Hepatocyte (in vitro differentiated cells): Measurements from ENCODE around the gene MDFIC2. TPM values are rescaled to one million over a fixed set of nuclear protein-coding genes. Genes with fewer than 3 reads are reported as not detected.
"Not testable (repeated sequence)": the region's sequence is repeated elsewhere in the genome, so short reads cannot be mapped to it uniquely, and the experiment has no call there.

Source experiments
- DNase-seq: peaks from one replicate; pipeline ENCODE4 v3.0.0-alpha.2; 2016; ENCODE audit warnings: low spot score
- H2AFZ ChIP-seq: fragments of 200-600 bp; sonication (generic); 2 replicates; pipeline ENCODE4 v1.6.0; 2016; ENCODE audit warnings: antibody characterized with exemption, mild to moderate bottlenecking
- H3K27ac ChIP-seq: fragments of 200-600 bp; sonication (generic); 2 replicates; pipeline ENCODE4 v1.5.1; 2016; ENCODE audit warnings: mild to moderate bottlenecking
- H3K27me3 ChIP-seq: fragments of 200-600 bp; sonication (generic); 2 replicates; pipeline ENCODE4 v1.6.1; 2016
- H3K36me3 ChIP-seq: fragments of 200-600 bp; sonication (generic); replicated peaks from 2 replicates; pipeline ENCODE4 v1.5.1; 2016; ENCODE audit warnings: low read depth; ENCODE audit not compliant: insufficient read depth
- H3K4me1 ChIP-seq: fragments of 200-600 bp; sonication (generic); 2 replicates; pipeline ENCODE4 v1.5.1; 2016; ENCODE audit warnings: mild to moderate bottlenecking, moderate library complexity; ENCODE audit not compliant: insufficient read depth
- H3K4me2 ChIP-seq: fragments of 200-600 bp; sonication (generic); 2 replicates; pipeline ENCODE4 v1.6.0; 2016
- H3K4me3 ChIP-seq: fragments of 200-600 bp; sonication (generic); 2 replicates; pipeline ENCODE4 v1.5.1; 2016; ENCODE audit warnings: mild to moderate bottlenecking
- H3K79me2 ChIP-seq: fragments of 200-600 bp; sonication (generic); 2 replicates; pipeline ENCODE4 v1.6.0; 2017; ENCODE audit warnings: mild to moderate bottlenecking
- H3K9me2 ChIP-seq: fragments of 200-600 bp; sonication (generic); replicated peaks from 2 replicates; pipeline ENCODE4 v1.6.0; 2017; ENCODE audit warnings: mild to moderate bottlenecking; ENCODE audit not compliant: insufficient read depth
- H3K9me3 ChIP-seq: fragments of 200-600 bp; sonication (generic); 2 replicates; pipeline ENCODE4 v1.5.1; 2016; ENCODE audit warnings: low read depth, mild to moderate bottlenecking
- H4K20me1 ChIP-seq: fragments of 200-600 bp; sonication (generic); 2 replicates; pipeline ENCODE4 v1.6.0; 2016; ENCODE audit warnings: mild to moderate bottlenecking; ENCODE audit not compliant: insufficient read depth, poor library complexity, severe bottlenecking
- CTCF ChIP-seq: fragments of 200-600 bp; sonication (generic); IDR thresholded peaks from 2 replicates; pipeline ENCODE4 v1.5.1; 2016; ENCODE audit warnings: antibody characterized with exemption, mild to moderate bottlenecking; ENCODE audit not compliant: poor library complexity
- EZH2 ChIP-seq: fragments of 200-600 bp; sonication (generic); IDR thresholded peaks from 2 replicates; pipeline ENCODE4 v1.6.1; 2016; ENCODE audit warnings: antibody characterized with exemption, mild to moderate bottlenecking, borderline replicate concordance
- EZH2phosphoT487 ChIP-seq: fragments of 200-600 bp; sonication (generic); IDR thresholded peaks from one replicate; pipeline ENCODE4 v1.6.1; 2018; ENCODE audit warnings: antibody characterized with exemption, mild to moderate bottlenecking, low read depth, moderate library complexity; ENCODE audit not compliant: unreplicated experiment, severe bottlenecking
- WGBS: methylation state at CpG from one replicate; pipeline ENCODE4 v1.1.6; 2016; ENCODE audit warnings: low lambda C conversion rate; ENCODE audit errors: missing lambda C conversion rate; 5-methylcytosine and 5-hydroxymethylcytosine counted together
- polyA plus RNA-seq: library from polyadenylated mRNA; unstranded; fragments of >200 nt; fragmentation: Nextera tagmentation; extraction: Ambion mirVana; gene quantifications from 2 replicates; pipeline ENCODE4 v1.2.1, GENCODE V29; 2016
- total RNA-seq: library from RNA; depleted of rRNA; stranded (reverse); fragments of >200 nt; gene quantifications from 2 replicates; pipeline ENCODE4 v1.2.3, GENCODE V29; 2014

Gene MDFIC2
- total and polyA plus RNA-seq, 2 experiments from 2014 or later: not detected

GRCh38 chr3:70358978-70359580 is 46.6 kb upstream of the MDFIC2 start:
- Histone ChIP-seq H2AFZ (no peak overlapping the region), H3K36me3 (no peaks in the 10 kb centered on the region), H3K79me2 (no peaks in the 10 kb centered on the region), H4K20me1 (no peaks in the 10 kb centered on the region), H3K27ac (no peak overlapping the region), H3K4me3 (no peak overlapping the region), H3K9me2 (no peaks in the 10 kb centered on the region), H3K27me3 (no peaks in the 10 kb centered on the region), H3K4me1 (no peaks in the 10 kb centered on the region), H3K4me2 (no peak overlapping the region), H3K9me3 (no peaks in the 10 kb centered on the region)
- 66% methylated on average over 3 of the region's 3 CpGs for WGBS
- TF ChIP-seq EZH2phosphoT487 (no peak), CTCF (peak; percentile 80)
- DNase-seq: peak; percentile 35

- Histone ChIP-seq H3K4me2 (no peak overlapping the region), H3K27me3 (no peaks in the 10 kb centered on the region), H3K36me3 (no peaks in the 10 kb centered on the region), H3K79me2 (no peaks in the 10 kb centered on the region), H3K9me3 (no peaks in the 10 kb centered on the region), H3K4me1 (no peaks in the 10 kb centered on the region), H3K4me3 (no peak overlapping the region), H2AFZ (no peak overlapping the region), H3K9me2 (no peaks in the 10 kb centered on the region), H3K27ac (no peak overlapping the region), H4K20me1 (no peaks in the 10 kb centered on the region)
- TF ChIP-seq EZH2phosphoT487: no peak
- TF ChIP-seq EZH2: no peak
- TF ChIP-seq CTCF: no peak
- no peak for DNase-seq
These were observed 39.8 kb upstream of the MDFIC2 start for GRCh38 chr3:70352215-70352614.

- 68% methylated on average over 1 of the region's 1 CpG for WGBS
These were observed 29.7 kb upstream of the MDFIC2 start for GRCh38 chr3:70342149-70342548.

GRCh38 chr3:70336885-70337284 is 24.4 kb upstream of the MDFIC2 start:
- H2AFZ ChIP-seq, H3K4me2 ChIP-seq, H3K27ac ChIP-seq, H3K27me3 ChIP-seq, H3K36me3 ChIP-seq, H3K79me2 ChIP-seq, H3K4me1 ChIP-seq, H3K4me3 ChIP-seq, DNase-seq, H3K9me3 ChIP-seq, H3K9me2 ChIP-seq, H4K20me1 ChIP-seq: not testable (repeated sequence)
- WGBS: 92% methylated on average over 1 of the region's 1 CpG

More at GRCh38 chr3:70342149-70342548, 29.7 kb upstream of the MDFIC2 start:
- Histone ChIP-seq H3K9me3 (no peaks in the 10 kb centered on the region), H3K4me3 (no peak overlapping the region), H3K4me2 (no peak overlapping the region), H3K36me3 (no peaks in the 10 kb centered on the region), H3K9me2 (no peaks in the 10 kb centered on the region), H3K27ac (no peak overlapping the region), H3K4me1 (no peaks in the 10 kb centered on the region), H3K27me3 (no peaks in the 10 kb centered on the region), H2AFZ (no peak overlapping the region), H3K79me2 (no peaks in the 10 kb centered on the region), H4K20me1 (no peaks in the 10 kb centered on the region)
- TF ChIP-seq CTCF: no peak
- no peak for DNase-seq
